ENCODE measurements around the gene MLXIP. TPM values are rescaled to one million over a fixed set of nuclear protein-coding genes. Genes with fewer than 3 reads are reported as not detected.

MLXIP gene
- total RNA-seq, 1 donor from 2014 or later: 1.9 TPM

GRCh38 chr12:122080149-122081082, 1.9 kb downstream of the MLXIP start:
- H3K27ac ChIP-seq: no peak overlapping the region
- peak overlapping the region; percentile 93 for H3K4me3 Mint-ChIP-seq
- H3K9ac ChIP-seq: no peak overlapping the region
- peaks cover 27% of the 10 kb centered on the region for H4K20me1 ChIP-seq (ENCODE audit: low read depth)
- no peak overlapping the region for H3K27ac Mint-ChIP-seq
- H3K4me3 ChIP-seq: peak overlapping the region; percentile 56
- H3F3A ChIP-seq (ENCODE audit: low read depth): peaks cover 6% of the 10 kb centered on the region
- H3K4me2 ChIP-seq: peak overlapping the region; percentile 96
- peaks cover 19% of the 10 kb centered on the region for H3K4me1 ChIP-seq
- peaks cover 81% of the 10 kb centered on the region for H3K27me3 ChIP-seq
- H3K36me3 ChIP-seq: no peaks in the 10 kb centered on the region
- no peaks in the 10 kb centered on the region for H3K9me3 ChIP-seq (ENCODE audit: low read depth)
- DNase-seq (ENCODE audit: low spot score): peak; percentile 40
- H2AFZ ChIP-seq (replicated peaks): no peak overlapping the region
- peaks cover 31% of the 10 kb centered on the region for H3K4me1 Mint-ChIP-seq
- TF ChIP-seq EZH2 (IDR thresholded peaks at IDR 0.05) (peak; percentile 17), CTCF (IDR thresholded peaks at IDR 0.05) (no peak)
- no peaks in the 10 kb centered on the region for H3K9me3 Mint-ChIP-seq
- peaks cover 17% of the 10 kb centered on the region for H3K36me3 Mint-ChIP-seq
- H3K79me2 ChIP-seq (ENCODE audit: low read depth): no peaks in the 10 kb centered on the region
- peaks cover 6% of the 10 kb centered on the region for H3K27me3 Mint-ChIP-seq (ENCODE audit: insufficient read depth, low read depth)

GRCh38 chr12:122081083-122081696, 2.6 kb downstream of the MLXIP start:
- peak overlapping the region; percentile 46 for H3K4me3 Mint-ChIP-seq
- H3K36me3 Mint-ChIP-seq: peaks cover 21% of the 10 kb centered on the region
- H3K4me1 Mint-ChIP-seq: peaks cover 37% of the 10 kb centered on the region
- Histone ChIP-seq H3K4me3 (no peak overlapping the region), H3K36me3 (no peaks in the 10 kb centered on the region), H4K20me1 (ENCODE audit: low read depth) (peaks cover 31% of the 10 kb centered on the region), H3K4me2 (no peak overlapping the region), H3F3A (ENCODE audit: low read depth) (peaks cover 6% of the 10 kb centered on the region), H3K9ac (no peak overlapping the region), H3K79me2 (ENCODE audit: low read depth) (no peaks in the 10 kb centered on the region), H3K4me1 (peaks cover 19% of the 10 kb centered on the region), H3K27ac (no peak overlapping the region), H2AFZ (replicated peaks) (no peak overlapping the region), H3K9me3 (ENCODE audit: low read depth) (no peaks in the 10 kb centered on the region), H3K27me3 (peaks cover 73% of the 10 kb centered on the region)
- H3K9me3 Mint-ChIP-seq: no peaks in the 10 kb centered on the region
- DNase-seq (ENCODE audit: low spot score): no peak
- H3K27ac Mint-ChIP-seq: no peak overlapping the region
- TF ChIP-seq EZH2 (IDR thresholded peaks at IDR 0.05) (no peak), CTCF (IDR thresholded peaks at IDR 0.05) (no peak), EZH2phosphoT487 (IDR thresholded peaks at IDR 0.05) (no peak)
- peaks cover 6% of the 10 kb centered on the region for H3K27me3 Mint-ChIP-seq (ENCODE audit: insufficient read depth, low read depth)

DNA sequence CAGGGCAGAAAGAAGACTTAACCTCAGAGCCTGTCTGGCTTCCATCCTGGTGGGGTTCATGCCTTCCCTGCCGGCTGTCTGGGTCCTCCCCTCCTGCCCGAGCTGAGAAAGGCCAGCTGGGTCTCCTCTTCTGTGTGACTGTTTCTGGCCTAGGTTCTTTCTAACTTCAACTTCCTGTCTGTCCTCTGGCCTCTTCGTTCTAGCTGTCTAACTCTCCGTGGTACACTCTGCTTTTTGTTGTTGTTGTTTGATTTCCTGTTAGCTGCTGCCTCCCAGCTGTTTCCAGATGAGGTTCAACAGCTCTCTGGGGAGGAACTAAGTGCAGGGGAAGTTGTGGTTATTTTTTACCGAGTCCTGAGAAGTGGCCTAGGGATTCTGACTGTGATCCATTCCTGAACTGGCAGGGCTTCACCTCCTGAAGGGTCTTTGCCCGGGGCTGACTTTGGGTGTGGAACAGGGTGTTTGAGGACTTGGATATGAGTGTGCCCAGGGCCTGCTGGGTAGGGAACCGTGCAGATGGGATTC, 3.2 kb downstream of the MLXIP start:
- no peaks in the 10 kb centered on the region for H3K36me3 ChIP-seq
- no peak overlapping the region for H3K27ac ChIP-seq
- H3K4me1 Mint-ChIP-seq: peaks cover 41% of the 10 kb centered on the region
- no peak overlapping the region for H3K4me2 ChIP-seq
- H3K4me3 ChIP-seq: no peak overlapping the region
- H3K4me3 Mint-ChIP-seq: peak overlapping the region; percentile 2
- peaks cover 19% of the 10 kb centered on the region for H3K4me1 ChIP-seq
- H2AFZ ChIP-seq (replicated peaks): no peak overlapping the region
- peaks cover 31% of the 10 kb centered on the region for H4K20me1 ChIP-seq (ENCODE audit: low read depth)
- H3K36me3 Mint-ChIP-seq: peaks cover 23% of the 10 kb centered on the region
- H3K9me3 ChIP-seq (ENCODE audit: low read depth): no peaks in the 10 kb centered on the region
- H3K27me3 ChIP-seq: peaks cover 68% of the 10 kb centered on the region
- H3K27ac Mint-ChIP-seq: no peak overlapping the region
- no peak for DNase-seq (ENCODE audit: low spot score)
- H3K9me3 Mint-ChIP-seq: no peaks in the 10 kb centered on the region
- peaks cover 2% of the 10 kb centered on the region for H3K27me3 Mint-ChIP-seq (ENCODE audit: insufficient read depth, low read depth)
- TF ChIP-seq CTCF (IDR thresholded peaks at IDR 0.05) (no peak), EZH2phosphoT487 (IDR thresholded peaks at IDR 0.05) (no peak), EZH2 (IDR thresholded peaks at IDR 0.05) (no peak)
- H3K79me2 ChIP-seq (ENCODE audit: low read depth): no peaks in the 10 kb centered on the region
- H3K9ac ChIP-seq: no peak overlapping the region
- H3F3A ChIP-seq (ENCODE audit: low read depth): peaks cover 6% of the 10 kb centered on the region
